Activated naive CD4-positive, alpha-beta T cell treated with anti-CD3 and anti-CD28 coated beads, Interleukin-2, amount 50 U/mL, for 16 hours (primary cell): Measurements from ENCODE around the gene ADAMTSL5.
A peak's percentile ranks its signal among the peaks of the same experiment; 100 is the strongest.
"Not testable (repeated sequence)": the region's sequence is repeated elsewhere in the genome, so short reads cannot be mapped to it uniquely, and the experiment has no call there.

ENCODE experiments used
- DNase-seq: peaks from one replicate; pipeline ENCODE4 v3.0.0-alpha.2; 2020

Gene ADAMTSL5

DNA sequence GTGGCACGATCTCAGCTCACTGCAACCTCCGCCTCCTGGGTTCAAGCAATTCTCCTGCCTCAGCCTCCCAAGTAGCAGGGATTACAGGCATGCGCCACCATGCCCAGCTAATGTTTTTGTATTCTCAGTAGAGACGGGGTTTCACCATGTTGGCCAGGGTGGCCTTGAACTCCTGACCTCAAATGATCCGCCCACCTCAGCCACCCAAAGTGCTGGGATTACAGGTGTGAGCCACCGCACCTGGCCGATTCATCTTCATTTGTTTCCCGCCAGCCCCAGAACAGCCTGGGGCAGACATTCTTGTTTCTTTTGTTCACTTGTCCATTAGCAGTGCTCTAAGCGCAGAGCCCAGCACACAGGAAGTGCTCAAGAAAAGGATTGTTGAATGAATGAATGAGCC, 35.8 kb downstream of the ADAMTSL5 start:
- DNase-seq: not testable (repeated sequence)

DNA sequence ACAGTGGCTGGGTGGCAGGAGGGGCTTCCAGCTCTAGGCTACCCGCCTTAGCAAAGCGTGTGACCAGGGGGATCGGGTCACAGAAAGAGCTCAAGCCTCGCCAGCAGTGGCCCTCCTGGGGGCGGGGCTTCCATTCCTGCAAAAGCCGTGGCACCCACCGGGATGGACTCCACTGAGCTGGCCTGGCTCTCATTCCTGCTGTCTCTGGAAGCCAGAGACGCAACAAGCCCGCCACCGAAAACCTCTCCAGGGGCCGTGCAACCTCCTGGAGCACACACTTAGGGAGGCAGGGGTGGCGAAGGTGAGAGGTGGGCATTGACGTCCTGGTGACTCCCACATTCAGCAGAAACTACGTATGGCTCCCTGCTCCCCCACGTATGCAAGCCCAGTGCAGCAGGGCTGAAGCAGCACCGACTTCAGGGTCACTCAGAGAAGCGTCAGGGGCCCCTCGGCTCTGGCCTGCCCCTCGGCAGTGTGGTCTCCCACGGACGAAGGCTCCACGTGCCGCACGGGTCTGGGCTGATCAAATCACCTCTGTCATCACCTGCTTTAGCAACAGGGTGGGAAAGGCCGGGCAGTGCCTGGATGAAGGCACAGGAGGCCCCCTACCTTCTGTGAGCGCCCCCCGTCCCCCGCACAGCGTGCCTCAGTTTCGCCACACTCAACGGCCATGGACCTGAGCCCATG, 36.9 kb downstream of the ADAMTSL5 start:
- peak; percentile 9 for DNase-seq

DNA sequence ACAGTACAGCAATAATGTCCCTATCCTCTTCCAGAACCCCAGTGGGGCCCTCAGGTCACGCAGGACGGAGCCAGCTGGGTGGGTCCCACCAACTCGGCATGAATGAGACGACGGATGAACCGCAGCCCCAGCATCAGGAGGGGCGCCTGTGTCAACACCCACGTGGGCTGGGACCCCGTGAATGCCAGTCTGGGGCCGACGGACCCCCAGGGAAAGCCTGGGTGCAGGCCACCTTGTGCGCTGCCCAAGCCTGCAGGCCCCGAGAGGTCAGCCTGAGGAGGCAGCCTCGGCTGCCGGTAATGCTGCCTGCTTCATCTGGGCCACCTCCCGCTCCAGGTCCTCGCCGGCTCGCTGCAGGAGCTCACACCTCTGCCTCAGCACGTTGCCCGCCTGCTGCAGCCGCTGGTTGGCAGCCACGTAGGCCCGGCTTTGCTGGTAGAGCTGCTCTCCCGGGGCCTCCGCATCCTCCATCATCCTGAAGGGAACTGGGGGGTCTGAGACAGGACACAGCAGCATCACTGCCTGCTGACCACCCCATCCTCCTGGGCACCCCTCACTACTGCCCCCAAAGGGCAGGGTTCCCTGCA, 38.0 kb downstream of the ADAMTSL5 start:
- DNase-seq: no peak

DNA sequence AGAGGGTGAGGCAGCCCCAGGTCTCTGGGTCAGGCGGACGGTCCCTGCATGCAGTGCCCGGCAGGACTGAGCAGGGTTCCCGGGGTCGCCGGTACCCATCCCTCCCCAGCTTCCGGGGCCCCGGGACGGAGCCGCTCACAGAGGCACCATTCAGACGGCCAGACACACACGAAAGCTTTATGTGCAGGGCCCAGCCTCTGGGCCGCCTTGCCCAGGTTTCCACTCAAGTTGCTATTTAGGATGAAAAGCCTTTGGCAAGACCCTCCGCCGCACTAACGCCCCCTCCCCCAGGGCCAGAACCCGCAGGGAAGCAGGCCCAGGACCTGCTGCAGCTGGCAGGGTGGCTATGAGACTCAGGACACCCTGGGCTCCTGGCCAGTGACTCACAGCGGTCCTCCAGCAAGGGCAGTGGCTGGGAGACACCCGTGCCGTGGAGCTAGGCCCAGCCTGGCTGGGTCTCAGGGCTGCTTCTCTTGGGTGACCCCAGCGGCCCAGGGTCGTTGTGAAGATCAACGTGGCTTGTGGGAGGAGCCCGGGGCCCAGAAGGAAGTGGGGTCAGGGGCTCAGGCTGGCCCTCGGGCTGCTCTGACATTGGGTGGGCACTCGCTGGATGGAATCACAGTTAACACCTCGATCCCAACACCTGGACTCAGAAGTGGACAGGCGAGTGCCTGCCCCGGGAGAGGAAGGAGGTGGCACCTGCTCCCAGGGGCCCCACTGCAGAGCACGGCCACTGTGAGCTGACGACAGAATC, 38.6 kb downstream of the ADAMTSL5 start:
- peak; percentile 10 for DNase-seq

DNA sequence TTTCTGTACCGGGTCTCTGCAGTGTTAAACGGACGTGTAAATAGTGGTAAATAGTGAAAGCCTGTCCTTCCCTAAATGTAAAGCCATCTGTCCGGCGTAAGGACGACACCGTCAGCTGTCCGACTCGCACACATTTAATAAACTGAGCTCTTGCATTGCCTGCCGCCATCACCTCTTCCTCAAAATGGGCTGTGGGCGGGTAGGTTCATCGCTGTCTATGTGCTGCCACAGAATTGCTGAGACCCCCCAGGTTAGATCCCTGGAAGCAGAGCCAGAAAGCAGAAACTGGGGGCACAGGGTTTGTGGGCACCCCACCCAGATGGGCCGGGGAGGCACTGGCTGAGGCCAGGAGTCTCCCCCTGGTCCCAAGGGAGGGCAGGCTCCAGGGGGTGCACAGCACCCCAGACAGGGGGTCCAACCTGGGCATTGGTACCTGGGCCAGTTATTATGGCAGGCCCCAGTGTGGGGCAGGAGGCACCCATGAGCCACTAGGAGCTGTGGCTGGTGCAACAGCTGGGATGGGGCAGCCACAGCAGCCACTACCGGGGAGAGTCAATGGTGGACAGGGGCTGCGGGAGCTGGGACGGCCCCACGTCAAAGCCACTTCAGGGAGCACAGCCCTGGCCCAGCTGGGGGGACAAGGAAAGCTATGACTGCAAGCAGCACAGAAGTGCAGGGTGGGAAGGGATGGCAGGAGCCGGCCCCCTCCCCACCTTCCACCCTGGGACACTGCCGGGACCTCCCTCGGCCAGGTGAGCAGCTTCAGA, 39.6 kb downstream of the ADAMTSL5 start:
- DNase-seq: no peak

DNA sequence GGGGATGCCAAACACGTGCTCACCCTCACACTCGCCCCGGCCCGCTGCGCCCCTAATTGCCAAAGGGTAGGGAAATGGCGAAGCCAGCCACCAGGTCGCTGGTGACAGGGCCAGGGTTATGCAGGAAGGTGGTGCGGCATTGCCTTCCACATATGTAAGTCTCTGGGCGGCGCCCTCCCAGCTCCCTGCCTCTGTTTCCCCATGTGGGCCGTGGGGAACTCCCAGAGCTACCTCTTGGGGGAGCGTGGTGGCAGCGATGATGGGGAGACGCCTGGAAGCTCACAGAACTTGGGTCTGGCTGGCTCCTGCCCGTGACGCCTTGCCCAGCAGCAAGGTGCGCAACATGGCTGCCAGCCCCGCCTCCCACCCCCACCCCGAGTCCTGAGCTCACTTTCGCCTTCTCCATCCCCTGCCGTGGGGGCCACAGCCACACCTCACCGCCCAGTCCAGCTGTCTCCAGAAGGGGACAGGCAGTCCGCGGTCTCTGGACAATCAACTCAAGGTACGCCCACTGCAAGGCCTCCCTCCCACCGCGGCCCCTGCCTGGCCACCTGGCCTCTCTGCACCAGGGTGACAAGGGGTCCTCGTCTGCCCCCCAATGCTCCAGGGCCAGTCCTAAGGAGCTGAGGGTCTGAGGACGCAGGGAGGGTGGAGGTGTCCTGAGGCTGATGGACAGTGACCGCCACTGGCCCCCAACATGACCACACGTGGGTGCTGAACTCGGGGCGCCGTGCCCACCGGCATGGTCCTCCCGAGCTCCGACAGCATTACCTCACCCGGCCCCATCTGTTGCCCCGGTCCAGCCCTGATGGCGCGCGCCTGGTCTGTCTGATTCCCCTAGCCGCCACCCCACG, 40.4 kb downstream of the ADAMTSL5 start:
- peak; percentile 10 for DNase-seq

DNA sequence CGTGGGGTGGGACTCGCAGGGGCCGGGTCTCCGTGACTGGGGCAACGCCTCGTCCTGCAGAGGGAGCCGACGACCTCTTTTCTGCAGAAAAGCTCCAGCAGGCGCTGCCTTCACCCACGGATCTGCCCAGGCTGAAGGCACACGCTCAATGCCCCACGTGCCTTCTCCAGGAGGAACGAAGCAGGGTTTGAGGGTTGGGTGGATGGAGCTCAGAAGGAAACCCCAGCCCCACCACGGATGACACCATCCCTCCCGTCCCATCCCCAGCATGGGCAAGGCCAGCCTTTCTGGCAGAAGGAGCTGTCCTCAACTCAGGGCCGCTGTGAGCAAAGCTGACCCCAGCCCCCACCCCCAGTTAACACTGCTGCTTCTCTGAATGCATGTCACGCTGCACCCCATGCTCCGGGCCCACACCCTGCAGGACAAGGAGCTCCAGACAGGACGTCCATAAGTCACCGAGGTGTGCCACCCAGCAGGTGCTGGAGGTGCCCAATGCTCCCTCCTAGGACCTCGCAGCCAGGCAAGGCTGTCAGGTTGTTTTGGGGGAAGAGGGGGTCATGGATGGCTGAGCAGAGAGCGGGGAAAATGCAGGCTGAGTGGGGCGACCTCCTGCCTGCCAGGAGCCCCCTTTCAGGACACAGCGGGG, 41.2 kb downstream of the ADAMTSL5 start:
- peak; percentile 33 for DNase-seq

DNA sequence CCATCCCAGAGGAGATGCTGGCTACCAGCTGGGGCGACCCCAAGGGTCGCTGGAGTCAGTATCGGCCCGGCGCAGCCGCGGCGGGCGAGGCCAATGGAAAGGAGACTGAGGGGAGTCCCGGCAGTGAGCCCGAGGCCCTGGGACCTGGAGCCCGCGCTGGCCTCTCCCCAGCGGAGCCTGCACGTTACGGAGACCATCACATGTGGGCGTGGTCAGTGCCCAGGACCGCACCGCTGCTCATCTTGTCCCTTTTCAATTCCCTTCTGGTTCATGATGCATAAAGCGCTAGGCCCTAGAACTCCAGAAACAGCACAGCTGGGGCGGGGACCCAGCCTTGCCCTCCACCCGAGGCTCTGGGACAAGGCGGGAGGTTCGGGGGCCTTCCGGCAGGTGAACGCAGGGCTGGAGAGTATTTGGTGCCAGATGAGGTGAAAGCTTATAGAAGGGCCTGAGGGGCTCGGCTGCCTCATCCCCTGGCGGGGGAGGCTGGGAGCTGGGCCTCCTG, 41.8 kb downstream of the ADAMTSL5 start:
- peak; percentile 25 for DNase-seq

DNA sequence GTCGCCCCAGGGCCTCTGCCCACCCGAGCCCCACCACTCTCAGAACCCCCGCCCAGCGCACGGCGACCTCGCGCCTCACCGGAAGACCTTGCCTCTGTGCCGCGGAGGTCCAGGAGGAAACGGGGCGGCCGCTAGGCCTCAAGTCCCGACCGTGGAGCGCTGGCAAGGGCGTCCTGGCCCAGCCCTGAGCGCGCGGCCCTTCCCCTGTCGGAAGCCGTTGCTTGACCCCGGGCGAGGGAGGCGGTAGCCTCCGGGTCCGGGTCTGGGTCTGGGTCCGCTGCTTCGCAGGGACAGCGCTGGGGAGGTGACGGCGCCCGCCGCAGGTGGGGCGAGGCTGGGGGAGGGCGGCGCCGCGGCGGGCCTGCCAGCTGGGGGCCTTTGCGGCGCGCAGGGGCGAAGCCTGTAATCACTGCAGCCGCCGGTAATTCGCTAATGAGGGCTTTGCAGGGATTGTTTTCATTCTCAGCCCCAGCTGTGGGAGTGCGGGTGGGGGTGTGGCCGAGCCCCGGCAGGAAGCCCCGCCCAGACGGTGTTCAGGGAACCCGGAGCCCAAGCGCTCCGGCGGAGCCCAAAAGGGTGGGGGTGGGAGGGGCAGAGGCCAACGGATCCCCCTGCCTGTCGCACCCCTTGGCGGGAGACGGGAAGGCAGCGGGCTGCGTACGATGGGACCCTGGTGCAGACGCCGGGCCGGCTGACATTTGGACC, 42.4 kb downstream of the ADAMTSL5 start:
- peak; percentile 80 for DNase-seq

DNA sequence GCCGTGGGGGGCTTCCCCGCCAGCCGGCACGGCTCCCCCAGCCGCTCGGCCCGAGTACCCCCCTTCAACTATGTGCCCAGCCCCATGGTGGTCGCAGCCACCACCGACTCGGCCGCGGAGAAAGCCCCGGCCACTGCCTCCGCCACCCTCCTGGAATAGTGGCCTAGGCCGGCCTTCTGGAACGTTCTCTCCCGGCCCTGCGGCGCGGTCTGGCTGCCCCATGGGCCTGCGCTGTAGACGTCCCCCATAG, 42.8 kb downstream of the ADAMTSL5 start:
- no peak for DNase-seq

DNA sequence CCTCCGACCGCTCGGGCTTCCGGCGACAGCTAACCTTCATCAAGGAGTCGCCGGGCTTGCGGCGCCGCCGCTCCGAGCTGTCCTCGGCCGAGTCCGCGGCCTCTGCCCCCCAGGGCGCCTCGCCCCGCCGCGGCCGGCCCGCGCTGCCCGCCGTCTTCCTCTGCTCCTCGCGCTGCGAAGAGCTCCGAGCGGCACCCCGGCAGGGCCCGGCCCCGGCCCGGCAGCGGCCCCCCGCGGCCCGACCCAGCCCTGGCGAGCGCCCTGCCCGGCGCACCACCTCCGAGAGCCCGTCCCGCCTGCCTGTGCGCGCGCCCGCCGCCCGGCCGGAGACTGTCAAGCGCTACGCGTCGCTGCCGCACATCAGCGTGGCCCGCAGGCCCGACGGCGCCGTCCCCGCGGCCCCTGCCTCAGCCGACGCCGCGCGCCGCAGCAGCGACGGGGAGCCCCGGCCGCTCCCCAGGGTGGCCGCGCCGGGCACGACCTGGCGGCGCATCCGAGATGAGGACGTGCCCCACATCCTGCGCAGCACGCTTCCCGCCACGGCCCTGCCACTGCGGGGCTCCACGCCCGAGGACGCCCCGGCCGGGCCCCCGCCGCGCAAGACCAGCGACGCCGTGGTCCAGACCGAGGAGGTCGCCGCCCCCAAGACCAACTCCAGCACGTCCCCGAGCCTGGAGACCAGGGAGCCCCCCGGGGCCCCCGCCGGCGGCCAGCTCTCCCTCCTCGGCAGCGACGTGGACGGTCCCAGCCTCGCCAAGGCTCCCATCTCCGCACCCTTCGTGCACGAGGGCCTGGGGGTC, 43.4 kb downstream of the ADAMTSL5 start:
- peak; percentile 31 for DNase-seq

DNA sequence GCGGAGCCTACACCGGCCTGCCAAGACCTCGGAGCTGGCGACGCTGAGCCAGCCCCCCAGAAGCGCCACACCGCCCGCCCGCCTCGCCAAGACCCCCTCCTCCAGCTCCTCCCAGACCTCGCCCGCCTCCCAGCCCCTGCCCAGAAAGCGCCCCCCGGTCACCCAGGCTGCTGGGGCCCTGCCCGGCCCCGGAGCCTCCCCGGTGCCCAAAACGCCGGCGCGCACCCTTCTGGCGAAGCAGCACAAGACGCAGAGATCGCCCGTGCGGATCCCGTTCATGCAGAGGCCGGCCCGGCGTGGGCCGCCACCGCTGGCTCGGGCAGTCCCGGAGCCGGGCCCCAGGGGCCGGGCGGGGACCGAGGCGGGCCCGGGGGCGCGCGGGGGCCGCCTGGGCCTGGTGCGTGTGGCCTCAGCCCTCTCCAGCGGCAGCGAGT, 44.0 kb downstream of the ADAMTSL5 start:
- peak; percentile 42 for DNase-seq

DNA sequence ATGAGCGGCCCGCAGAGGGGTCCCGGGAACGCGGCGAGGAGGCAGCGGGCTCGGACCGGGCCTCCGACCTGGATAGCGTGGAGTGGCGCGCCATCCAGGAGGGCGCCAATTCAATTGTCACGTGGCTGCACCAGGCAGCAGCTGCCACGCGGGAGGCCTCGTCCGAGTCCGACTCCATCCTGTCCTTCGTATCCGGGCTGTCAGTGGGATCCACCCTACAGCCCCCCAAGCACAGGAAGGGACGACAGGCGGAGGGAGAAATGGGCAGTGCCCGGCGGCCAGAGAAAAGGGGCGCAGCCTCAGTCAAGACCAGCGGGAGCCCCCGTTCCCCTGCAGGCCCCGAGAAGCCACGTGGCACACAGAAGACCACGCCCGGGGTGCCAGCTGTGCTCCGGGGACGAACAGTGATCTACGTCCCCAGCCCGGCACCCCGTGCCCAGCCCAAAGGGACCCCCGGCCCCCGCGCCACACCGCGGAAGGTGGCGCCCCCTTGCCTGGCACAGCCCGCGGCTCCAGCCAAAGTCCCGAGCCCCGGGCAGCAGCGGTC, 44.5 kb downstream of the ADAMTSL5 start:
- peak; percentile 14 for DNase-seq

DNA sequence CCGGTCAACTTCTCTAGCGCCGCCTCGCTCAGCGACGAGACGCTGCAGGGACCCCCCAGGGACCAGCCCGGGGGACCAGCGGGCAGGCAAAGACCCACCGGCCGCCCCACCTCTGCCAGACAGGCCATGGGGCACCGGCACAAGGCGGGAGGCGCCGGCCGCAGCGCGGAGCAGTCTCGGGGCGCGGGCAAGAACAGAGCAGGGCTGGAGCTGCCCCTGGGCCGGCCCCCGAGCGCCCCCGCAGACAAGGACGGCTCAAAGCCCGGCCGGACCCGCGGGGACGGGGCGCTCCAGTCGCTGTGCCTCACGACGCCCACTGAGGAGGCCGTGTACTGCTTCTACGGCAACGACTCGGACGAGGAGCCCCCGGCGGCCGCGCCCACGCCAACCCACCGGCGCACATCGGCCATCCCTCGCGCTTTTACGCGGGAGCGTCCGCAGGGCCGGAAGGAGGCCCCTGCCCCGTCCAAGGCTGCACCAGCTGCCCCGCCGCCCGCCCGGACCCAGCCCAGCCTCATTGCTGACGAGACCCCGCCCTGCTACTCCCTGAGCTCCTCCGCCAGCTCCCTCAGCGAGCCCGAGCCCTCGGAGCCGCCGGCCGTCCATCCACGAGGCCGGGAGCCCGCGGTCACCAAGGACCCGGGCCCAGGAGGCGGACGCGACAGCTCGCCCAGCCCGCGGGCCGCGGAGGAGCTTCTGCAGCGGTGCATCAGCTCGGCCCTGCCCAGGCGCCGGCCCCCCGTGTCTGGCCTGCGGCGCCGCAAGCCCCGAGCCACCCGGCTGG, 45.1 kb downstream of the ADAMTSL5 start:
- DNase-seq: peak; percentile 14

DNA sequence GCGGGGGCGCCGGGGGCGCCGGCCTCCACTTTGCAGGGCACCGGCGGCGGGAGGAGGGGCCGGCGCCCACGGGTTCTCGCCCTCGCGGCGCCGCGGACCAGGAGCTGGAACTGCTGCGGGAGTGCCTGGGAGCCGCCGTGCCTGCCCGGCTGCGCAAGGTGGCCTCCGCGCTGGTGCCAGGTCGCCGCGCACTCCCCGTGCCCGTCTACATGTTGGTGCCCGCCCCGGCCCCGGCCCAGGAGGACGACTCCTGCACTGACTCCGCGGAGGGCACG, 45.7 kb downstream of the ADAMTSL5 start:
- no peak for DNase-seq

DNA sequence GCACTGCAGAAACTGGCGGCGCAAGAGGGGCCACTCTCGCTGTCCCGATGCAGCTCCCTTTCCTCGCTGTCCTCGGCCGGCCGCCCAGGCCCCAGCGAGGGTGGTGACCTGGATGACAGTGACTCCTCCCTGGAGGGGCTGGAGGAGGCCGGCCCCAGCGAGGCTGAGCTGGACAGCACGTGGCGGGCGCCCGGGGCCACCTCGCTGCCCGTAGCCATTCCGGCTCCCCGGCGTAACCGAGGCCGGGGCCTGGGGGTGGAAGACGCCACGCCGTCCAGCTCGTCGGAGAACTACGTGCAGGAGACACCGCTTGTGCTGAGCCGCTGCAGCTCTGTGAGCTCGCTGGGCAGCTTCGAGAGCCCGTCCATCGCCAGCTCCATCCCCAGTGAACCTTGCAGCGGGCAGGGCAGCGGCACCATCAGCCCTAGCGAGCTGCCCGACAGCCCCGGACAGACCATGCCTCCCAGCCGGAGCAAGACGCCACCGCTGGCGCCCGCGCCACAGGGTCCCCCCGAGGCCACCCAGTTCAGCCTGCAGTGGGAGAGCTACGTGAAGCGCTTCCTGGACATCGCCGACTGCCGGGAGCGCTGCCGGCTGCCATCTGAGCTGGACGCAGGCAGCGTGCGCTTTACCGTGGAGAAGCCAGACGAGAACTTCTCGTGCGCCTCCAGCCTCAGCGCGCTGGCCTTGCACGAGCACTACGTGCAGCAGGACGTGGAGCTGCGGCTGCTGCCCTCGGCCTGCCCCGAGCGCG, 46.2 kb downstream of the ADAMTSL5 start:
- DNase-seq: peak; percentile 12

DNA sequence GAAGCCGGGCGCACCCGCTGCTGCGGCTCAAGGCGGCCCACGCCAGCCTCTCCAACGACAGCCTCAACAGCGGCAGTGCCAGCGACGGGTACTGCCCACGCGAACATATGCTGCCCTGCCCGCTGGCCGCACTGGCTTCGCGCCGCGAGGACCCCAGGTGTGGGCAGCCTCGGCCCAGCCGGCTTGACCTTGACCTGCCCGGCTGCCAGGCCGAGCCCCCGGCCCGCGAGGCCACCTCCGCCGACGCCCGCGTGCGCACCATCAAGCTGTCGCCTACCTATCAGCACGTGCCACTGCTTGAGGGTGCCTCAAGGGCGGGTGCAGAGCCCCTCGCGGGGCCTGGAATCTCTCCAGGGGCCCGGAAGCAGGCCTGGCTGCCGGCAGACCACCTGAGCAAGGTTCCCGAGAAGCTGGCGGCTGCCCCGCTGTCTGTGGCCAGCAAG, 46.8 kb downstream of the ADAMTSL5 start:
- DNase-seq: no peak

DNA sequence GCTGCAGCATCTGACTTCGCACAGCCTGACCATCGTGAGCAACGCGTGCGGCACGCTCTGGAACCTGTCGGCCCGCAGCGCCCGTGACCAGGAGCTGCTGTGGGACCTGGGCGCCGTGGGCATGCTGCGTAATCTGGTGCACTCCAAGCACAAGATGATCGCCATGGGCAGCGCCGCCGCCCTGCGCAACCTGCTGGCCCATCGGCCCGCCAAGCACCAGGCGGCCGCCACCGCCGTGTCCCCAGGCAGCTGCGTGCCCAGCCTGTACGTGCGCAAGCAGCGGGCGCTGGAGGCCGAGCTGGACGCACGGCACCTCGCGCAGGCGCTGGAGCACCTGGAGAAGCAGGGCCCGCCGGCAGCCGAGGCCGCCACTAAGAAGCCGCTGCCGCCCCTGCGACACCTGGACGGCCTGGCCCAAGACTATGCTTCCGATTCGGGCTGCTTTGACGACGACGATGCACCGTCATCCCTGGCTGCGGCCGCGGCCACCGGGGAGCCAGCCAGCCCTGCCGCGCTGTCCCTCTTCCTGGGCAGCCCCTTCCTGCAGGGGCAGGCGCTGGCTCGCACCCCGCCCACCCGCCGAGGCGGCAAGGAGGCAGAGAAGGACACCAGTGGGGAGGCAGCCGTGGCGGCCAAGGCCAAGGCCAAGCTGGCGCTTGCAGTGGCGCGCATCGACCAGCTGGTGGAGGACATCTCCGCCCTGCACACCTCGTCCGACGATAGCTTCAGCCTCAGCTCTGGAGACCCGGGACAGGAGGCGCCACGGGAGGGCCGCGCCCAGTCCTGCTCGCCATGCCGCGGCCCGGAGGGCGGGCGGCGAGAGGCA, 47.4 kb downstream of the ADAMTSL5 start:
- peak; percentile 45 for DNase-seq
